Adrenal gland (tissue), 12 donors: ENCODE results near the gene KRT79. TPM values are rescaled to one million over a fixed set of nuclear protein-coding genes. Genes with fewer than 3 reads are reported as not detected.

Experiments used
- DNase-seq, 7 donors: peaks; one replicate each; pipeline ENCODE4 v3.0.0-alpha.2; 2019 to 2020
- H3K27ac ChIP-seq, 5 donors: fragments of 200-600 bp; sonication (generic) in 4 of 5; 1 replicate in 3 of 5; 2 replicates in 2 of 5; pipeline versions ENCODE4 v1.5.1 to v1.8.0; 2016 to 2020; ENCODE audit warnings: mild to moderate bottlenecking in 1 of 5
- H3K27me3 ChIP-seq: fragments of 200-600 bp; 2 replicates; pipeline ENCODE4 v1.8.0; 2021
- H3K36me3 ChIP-seq, 2 donors: fragments of 200-600 bp; replicated peaks in 1 of 2; 1 replicate in 1 of 2; 2 replicates in 1 of 2; pipeline versions ENCODE4 v1.5.1 to v1.8.0; 2018 to 2022
- H3K4me1 ChIP-seq, 2 donors: fragments of 200-600 bp; replicated peaks in 1 of 2; 1 replicate in 1 of 2; 2 replicates in 1 of 2; pipeline versions ENCODE4 v1.5.1 to v1.8.0; 2018 to 2021
- H3K4me3 ChIP-seq, 4 donors: fragments of 200-600 bp; sonication (generic) in 3 of 4; one replicate each; pipeline ENCODE4 v1.5.1; 2016 to 2018
- H3K9me3 ChIP-seq, 3 donors: fragments of 200-600 bp; sonication (generic) in 1 of 3; replicated peaks in 1 of 3; 1 replicate in 2 of 3; 2 replicates in 1 of 3; pipeline versions ENCODE4 v1.5.1 to v1.8.0; 2016 to 2021
- POLR2A ChIP-seq, 2 donors: fragments of 450-650 bp; IDR thresholded peaks; one replicate each; pipeline ENCODE4 v1.6.1; 2017; ENCODE audit warnings: antibody characterized with exemption in 2 of 2, mild to moderate bottlenecking in 2 of 2, moderate library complexity in 1 of 2
- WGBS, 4 donors: extraction: QIAGEN DNeasy Blood & Tissue Kit in 2 of 4; methylation state at CpG; one replicate each; pipeline versions ENCODE4 v1.1.5 to v1.1.7; 2013 to 2017; 5-methylcytosine and 5-hydroxymethylcytosine counted together
- intact Hi-C, 2 donors: fragments of 100-400 bp; cut with DNase I; formaldehyde crosslinking; loops; one replicate each; pipeline versions ENCODE4 v1.14.1 to v1.15.0; 2022 to 2023
- polyA plus RNA-seq, 3 donors: library from polyadenylated mRNA; stranded (reverse); fragments of 200-250 nt in 2 of 3; fragments of 350-450 nt in 1 of 3; fragmentation: Illumina TruSeq in 1 of 3; extraction: RNeasy Lipid Tissue Mini Kit (QIAGEN cat#74804) in 1 of 3; gene quantifications; one replicate each; pipeline ENCODE4 v1.2.3, GENCODE V29; 2013 to 2014
- small RNA-seq, 2 donors: library from RNA; depleted of rRNA; stranded (forward); fragments of <200 nt; gene quantifications; one replicate each; pipeline ENCODE3, GENCODE V24; 2016
- total RNA-seq, 9 donors: library from RNA; depleted of rRNA in 4 of 9; stranded (reverse); fragments of >200 nt in 4 of 9; fragments of 120-200 nt in 1 of 9; fragmentation: NEBNext Ultra II Directional in 1 of 9; extraction: Animal tissue kit (Norgen Biotek cat#: 25700) in 1 of 9; gene quantifications; one replicate each; pipeline versions ENCODE4 v1.1.0 to v1.2.4, GENCODE V29; 2013 to 2023
- TF ChIP-seq, protein P1 (sequence below), 6 experiments: fragments of 450-650 bp in 4 of 6; fragments of 200-600 bp in 2 of 6; sonication (generic) in 1 of 6; IDR thresholded peaks; 1 replicate in 5 of 6; 2 replicates in 1 of 6; pipeline versions ENCODE4 v1.5.1 to v1.8.0; 2016 to 2021; ENCODE audit warnings: antibody characterized with exemption in 6 of 6, mild to moderate bottlenecking in 2 of 6, moderate library complexity in 1 of 6
- donor health status: healthy with polysubstance abuse.
- donor health status: Bipolar disorder and iron deficiency.
- donor health status: DM: yes; HTN: yes; CAD: no.
- donor health status: DM: no; HTN: no; CAD: no.
- donor health status: DM: no; HTN: no; CAD: no.
- donor health status: DM: yes; HTN: yes; CAD: no.

Gene KRT79
- total and polyA plus RNA-seq, 12 donors, result 0.24 TPM; not detected in 11

DNA sequence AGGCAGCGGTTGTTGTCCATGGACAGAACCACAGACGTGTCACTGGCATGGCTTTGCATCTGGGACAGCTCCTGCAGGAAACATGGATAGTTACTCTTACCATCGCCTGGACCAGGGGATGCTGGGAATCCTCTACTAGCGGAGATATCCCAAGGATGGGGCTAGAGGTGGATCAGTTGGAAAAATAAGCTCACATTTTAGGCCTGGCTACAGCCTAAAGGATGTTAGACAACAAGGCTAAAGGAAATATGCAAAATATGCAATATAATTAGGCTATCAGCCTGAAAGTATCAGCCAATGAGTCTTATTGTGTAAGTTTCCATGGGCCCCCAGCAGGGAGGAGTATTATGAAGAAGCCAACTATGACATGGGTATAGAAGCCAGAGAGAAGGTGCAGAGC, 61.9 kb downstream of the KRT79 start:
- H3K4me1 ChIP-seq, result no peaks in the 10 kb centered on the region
- peaks cover 10% of the 10 kb centered on the region for H3K27me3 ChIP-seq
- 82 to 94% (median 85%) methylated on average over 2 to 4 of the region's 4 CpGs for WGBS, 4 donors
- H3K9me3 ChIP-seq, result no peaks in the 10 kb centered on the region
- H3K36me3 ChIP-seq, result no peaks in the 10 kb centered on the region
- H3K27ac ChIP-seq, result no peak overlapping the region
- intact Hi-C loops, result no loop called here
- no peak overlapping the region for H3K4me3 ChIP-seq
- TF ChIP-seq POLR2A (IDR thresholded peaks at IDR 0.05), result no peak
- TF ChIP-seq, protein P1, sequence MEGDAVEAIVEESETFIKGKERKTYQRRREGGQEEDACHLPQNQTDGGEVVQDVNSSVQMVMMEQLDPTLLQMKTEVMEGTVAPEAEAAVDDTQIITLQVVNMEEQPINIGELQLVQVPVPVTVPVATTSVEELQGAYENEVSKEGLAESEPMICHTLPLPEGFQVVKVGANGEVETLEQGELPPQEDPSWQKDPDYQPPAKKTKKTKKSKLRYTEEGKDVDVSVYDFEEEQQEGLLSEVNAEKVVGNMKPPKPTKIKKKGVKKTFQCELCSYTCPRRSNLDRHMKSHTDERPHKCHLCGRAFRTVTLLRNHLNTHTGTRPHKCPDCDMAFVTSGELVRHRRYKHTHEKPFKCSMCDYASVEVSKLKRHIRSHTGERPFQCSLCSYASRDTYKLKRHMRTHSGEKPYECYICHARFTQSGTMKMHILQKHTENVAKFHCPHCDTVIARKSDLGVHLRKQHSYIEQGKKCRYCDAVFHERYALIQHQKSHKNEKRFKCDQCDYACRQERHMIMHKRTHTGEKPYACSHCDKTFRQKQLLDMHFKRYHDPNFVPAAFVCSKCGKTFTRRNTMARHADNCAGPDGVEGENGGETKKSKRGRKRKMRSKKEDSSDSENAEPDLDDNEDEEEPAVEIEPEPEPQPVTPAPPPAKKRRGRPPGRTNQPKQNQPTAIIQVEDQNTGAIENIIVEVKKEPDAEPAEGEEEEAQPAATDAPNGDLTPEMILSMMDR (IDR thresholded peaks at IDR 0.05), result no peak
- no peak for DNase-seq

DNA sequence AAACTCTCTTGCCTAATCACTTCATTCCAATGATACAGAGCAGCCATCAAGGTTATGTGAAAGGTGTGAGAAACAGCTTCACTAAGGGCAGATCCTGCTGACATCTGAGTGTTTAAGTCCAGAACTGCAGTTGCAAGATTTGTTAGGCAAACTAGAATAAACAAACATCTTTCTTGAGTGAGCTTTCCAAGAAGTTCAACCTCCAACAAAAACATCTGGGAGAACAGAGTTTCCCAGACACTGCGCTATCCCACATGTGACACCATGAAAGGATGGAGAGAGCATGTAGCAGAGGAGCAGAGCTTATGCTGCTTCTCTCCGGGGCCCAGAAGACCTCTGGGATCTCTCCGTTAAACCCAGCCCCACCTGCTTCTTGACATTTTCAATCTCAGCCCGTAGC, 62.6 kb downstream of the KRT79 start:
- intact Hi-C loops, result no loop called here
- 74 to 86% (median 78%) methylated on average over 4 of the region's 4 CpGs for WGBS, 4 donors

More for the DNA sequence above, 62.6 kb downstream of the KRT79 start:
- Histone ChIP-seq H3K4me1 (no peaks in the 10 kb centered on the region), H3K4me3 (no peak overlapping the region), H3K9me3 (no peaks in the 10 kb centered on the region), H3K27ac (no peak overlapping the region), H3K36me3 (no peaks in the 10 kb centered on the region), H3K27me3 (peaks cover 10% of the 10 kb centered on the region)
- no peak for TF ChIP-seq POLR2A (IDR thresholded peaks at IDR 0.05)
- TF ChIP-seq, protein P1 (IDR thresholded peaks at IDR 0.05), result no peak
- DNase-seq, result no peak

Small RNA genes within 50 kb of the gene (small RNA-seq; reads per million reads assigned to genes)
- gene AC107016.2, result 0 to 0.08 reads per million in 2 donors

Other genes starting within 250 kb of the KRT79 start
- under 1 TPM in 1 of 9 donors, not detected in 8; 0.14 TPM for gene KRT72, start 232.8 kb downstream of the KRT79 start, total RNA-seq
- gene KRT72, start 232.8 kb downstream of the KRT79 start, polyA plus RNA-seq, result 1 to 10 TPM in 1 of 3 donors, not detected in 2; 2.7 TPM
- under 1 TPM in 1 of 9 donors, not detected in 8; 0.18 TPM for gene KRT73, start 215.8 kb downstream of the KRT79 start, total RNA-seq
- gene KRT73, start 215.8 kb downstream of the KRT79 start, polyA plus RNA-seq, result under 1 TPM in 1 of 3 donors, not detected in 2; 0.64 TPM
- gene KRT2, start 182.1 kb downstream of the KRT79 start, total RNA-seq, result not detected
- under 1 TPM in 1 of 3 donors, not detected in 2; 0.16 TPM for gene KRT2, start 182.1 kb downstream of the KRT79 start, polyA plus RNA-seq
- under 1 TPM in 2 of 9 donors, not detected in 7; 0.08 to 0.67 TPM for gene KRT1, start 153.9 kb downstream of the KRT79 start, total RNA-seq
- not detected for gene KRT1, start 153.9 kb downstream of the KRT79 start, polyA plus RNA-seq
- not detected for gene KRT77, start 130.8 kb downstream of the KRT79 start, total RNA-seq
- not detected for gene KRT77, start 130.8 kb downstream of the KRT79 start, polyA plus RNA-seq
- gene KRT76, start 57.0 kb downstream of the KRT79 start, total RNA-seq, result not detected
- not detected for gene KRT76, start 57.0 kb downstream of the KRT79 start, polyA plus RNA-seq
- gene KRT3, start 38.2 kb downstream of the KRT79 start, total RNA-seq, result not detected
- not detected for gene KRT3, start 38.2 kb downstream of the KRT79 start, polyA plus RNA-seq
- under 1 TPM in 2 of 9 donors, not detected in 7; 0.06 to 0.18 TPM for gene KRT4, start 20.2 kb downstream of the KRT79 start, total RNA-seq
- gene KRT4, start 20.2 kb downstream of the KRT79 start, polyA plus RNA-seq, result 1 to 10 TPM in 2 of 3 donors, not detected in 1; 1.0 to 6.2 TPM
- gene KRT78, start 14.7 kb upstream of the KRT79 start, total RNA-seq, result not detected
- under 1 TPM in 1 of 3 donors, not detected in 2; 0.34 TPM for gene KRT78, start 14.7 kb upstream of the KRT79 start, polyA plus RNA-seq
- gene KRT8, start 70.8 kb upstream of the KRT79 start, total RNA-seq, result 100 to 1,000 TPM in 1 of 9 donors, 10 to 100 TPM in 8; 13.3 to 198 (median 70.3) TPM
- 100 to 1,000 TPM in 2 of 3 donors, 10 to 100 TPM in 1; 49.0 to 102 (median 102) TPM for gene KRT8, start 70.8 kb upstream of the KRT79 start, polyA plus RNA-seq
- gene KRT18, start 114.8 kb upstream of the KRT79 start, total RNA-seq, result 100 to 1,000 TPM in 1 of 9 donors, 10 to 100 TPM in 8; 16.0 to 136 (median 36.3) TPM
- gene KRT18, start 114.8 kb upstream of the KRT79 start, polyA plus RNA-seq, result 100 to 1,000 TPM in 1 of 3 donors, 10 to 100 TPM in 2; 26.2 to 121 (median 43.9) TPM
- gene EIF4B, start 172.1 kb upstream of the KRT79 start, total RNA-seq, result 100 to 1,000 TPM; 324 to 800 (median 571) TPM
- 100 to 1,000 TPM in 2 of 3 donors, 10 to 100 TPM in 1; 77.1 to 282 (median 138) TPM for gene EIF4B, start 172.1 kb upstream of the KRT79 start, polyA plus RNA-seq
- 100 to 1,000 TPM in 7 of 9 donors, 10 to 100 TPM in 2; 21.8 to 268 (median 171) TPM for gene TNS2, start 215.8 kb upstream of the KRT79 start, total RNA-seq
- 1,000 to 10,000 TPM in 1 of 3 donors, 100 to 1,000 TPM in 1, 10 to 100 TPM in 1; 36.8 to 1,019 (median 396) TPM for gene TNS2, start 215.8 kb upstream of the KRT79 start, polyA plus RNA-seq
- 10 to 100 TPM; 28.9 to 74.6 (median 45.0) TPM for gene SPRYD3, start 245.1 kb upstream of the KRT79 start, total RNA-seq
- 10 to 100 TPM; 16.4 to 52.8 (median 29.0) TPM for gene SPRYD3, start 245.1 kb upstream of the KRT79 start, polyA plus RNA-seq